Esophagus squamous epithelium (tissue), 5 donors: ENCODE data around the gene CLEC2L. TPM values are rescaled to one million over a fixed set of nuclear protein-coding genes. Genes with fewer than 3 reads are reported as not detected.

Source experiments
- DNase-seq: peaks from one replicate; lab custom pipeline; 2025; lab: John Stamatoyannopoulos, UW
- H3K27ac ChIP-seq, 4 donors: fragments of 200-600 bp; sonication (generic); one replicate each; pipeline ENCODE4 v1.5.1; 2016 to 2019; ENCODE audit warnings: mild to moderate bottlenecking in 1 of 4
- H3K27me3 ChIP-seq, 4 donors: fragments of 200-600 bp; sonication (generic); 1 replicate in 3 of 4; 2 replicates in 1 of 4; pipeline versions ENCODE4 v1.5.1 to v1.6.0; 2017 to 2021; ENCODE audit warnings: antibody characterized with exemption in 1 of 4
- H3K36me3 ChIP-seq, 3 donors: fragments of 200-600 bp; sonication (generic); one replicate each; pipeline ENCODE4 v1.5.1; 2016 to 2019
- H3K4me1 ChIP-seq, 3 donors: fragments of 200-600 bp; sonication (generic); one replicate each; pipeline ENCODE4 v1.5.1; 2017 to 2019
- H3K4me3 ChIP-seq, 4 donors: fragments of 200-600 bp; sonication (generic); 1 replicate in 3 of 4; 2 replicates in 1 of 4; pipeline ENCODE4 v1.5.1; 2016 to 2019; ENCODE audit warnings: mild to moderate bottlenecking in 2 of 4, moderate library complexity in 1 of 4
- H3K9me3 ChIP-seq, 3 donors: fragments of 200-600 bp; sonication (generic); one replicate each; pipeline ENCODE4 v1.5.1; 2016 to 2019
- CTCF ChIP-seq, 6 experiments: fragments of 450-650 bp in 4 of 6; fragments of 200-600 bp in 2 of 6; sonication (generic) in 2 of 6; IDR thresholded peaks; one replicate each; pipeline ENCODE4 v1.5.1; 2016 to 2019; ENCODE audit warnings: antibody characterized with exemption in 6 of 6, mild to moderate bottlenecking in 4 of 6, moderate library complexity in 4 of 6
- POLR2A ChIP-seq, 4 donors: fragments of 450-650 bp; IDR thresholded peaks; one replicate each; pipeline ENCODE4 v1.6.1; 2017; ENCODE audit warnings: antibody characterized with exemption in 4 of 4, mild to moderate bottlenecking in 4 of 4, moderate library complexity in 3 of 4
- WGBS, 2 donors: methylation state at CpG; one replicate each; pipeline ENCODE4 v1.1.5; 2018; 5-methylcytosine and 5-hydroxymethylcytosine counted together
- intact Hi-C: fragments of 100-400 bp; cut with DNase I; formaldehyde crosslinking; loops from one replicate; pipeline ENCODE4 v1.15.0; 2022
- total RNA-seq, 4 donors: library from RNA; depleted of rRNA; stranded (reverse); fragments of >200 nt; gene quantifications; one replicate each; pipeline ENCODE4 v1.1.0, GENCODE V29; 2016
- donor health status: DM: yes; HTN: yes; CAD: no.

Gene CLEC2L
- total RNA-seq, 4 donors from 2014 or later: not detected

- Histone ChIP-seq H3K27ac (no peak overlapping the region), H3K4me1 (peaks cover 18 to 57% (median 20%) of the 10 kb centered on the region in 3 donors), H3K4me3 (peak overlapping the region in 3 of 4 donors; percentile 48 to 70 (median 59)), H3K9me3 (no peaks in the 10 kb centered on the region), H3K27me3 (peaks cover 0 to 58% (median 0%) of the 10 kb centered on the region in 4 donors), H3K36me3 (no peaks in the 10 kb centered on the region)
- DNase-seq: no peak
- 72 to 81% methylated on average over 8 of the region's 8 CpGs for WGBS, 2 donors
- TF ChIP-seq POLR2A (IDR thresholded peaks at IDR 0.05): no peak
- no peak for TF ChIP-seq CTCF (IDR thresholded peaks at IDR 0.05)
- intact Hi-C loops: no loop called here
These were observed 41.4 kb upstream of the CLEC2L start for GRCh38 chr7:139482122-139482521.

DNA sequence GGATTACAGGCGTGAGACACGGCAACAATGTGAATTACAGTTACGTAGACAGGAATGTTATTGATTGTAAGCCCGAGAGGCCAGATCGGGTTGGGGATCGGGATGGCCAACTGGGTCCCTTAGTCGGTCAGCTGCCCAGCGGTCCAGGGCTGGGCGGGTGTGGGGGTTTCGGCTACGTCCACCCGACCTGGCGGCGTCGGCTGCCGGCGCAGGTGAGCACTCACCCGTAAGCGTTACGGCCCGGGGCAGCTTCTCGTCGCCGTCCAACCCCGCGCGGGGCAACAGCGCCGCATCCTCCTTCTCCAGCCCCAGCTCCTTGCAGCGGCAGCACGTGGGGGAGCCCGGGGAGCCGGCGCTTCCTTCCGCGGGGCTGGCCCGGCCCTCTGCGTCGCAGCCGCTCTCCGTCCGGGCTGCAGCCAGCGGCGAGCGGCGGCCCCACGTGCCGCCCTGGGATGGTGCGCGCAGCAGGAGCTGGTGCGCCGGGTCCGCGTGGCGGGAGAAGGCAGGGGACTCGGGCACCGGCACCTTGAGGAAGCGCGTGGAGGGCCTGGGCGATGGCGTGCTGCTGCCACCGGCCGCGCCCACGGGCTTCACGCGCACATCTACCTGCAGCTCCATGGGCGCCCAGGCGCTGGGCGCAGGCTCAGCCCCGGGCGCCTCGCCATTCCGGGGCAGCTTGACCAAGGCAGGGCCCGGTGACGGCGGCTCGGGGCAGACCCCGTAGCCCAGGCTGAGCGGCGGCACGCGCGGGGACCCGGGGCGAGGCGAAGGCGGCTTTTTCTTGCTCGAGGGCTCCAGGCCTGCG lies 40.6 kb upstream of the CLEC2L start:
- no peak for DNase-seq
- Histone ChIP-seq H3K27me3 (peaks cover 0 to 65% (median 0%) of the 10 kb centered on the region in 4 donors), H3K4me1 (peaks cover 18 to 57% (median 20%) of the 10 kb centered on the region in 3 donors), H3K4me3 (peak overlapping the region; percentile 48 to 70 (median 54)), H3K9me3 (no peaks in the 10 kb centered on the region), H3K27ac (peak overlapping the region in 3 of 4 donors; percentile 65 to 83 (median 81)), H3K36me3 (no peaks in the 10 kb centered on the region)
- intact Hi-C loops: no loop called here
- 6 to 17% methylated on average over 1 to 7 of the region's 90 CpGs for WGBS, 2 donors
- no peak for TF ChIP-seq CTCF (IDR thresholded peaks at IDR 0.05)
- TF ChIP-seq POLR2A (IDR thresholded peaks at IDR 0.05): no peak

- peaks cover 0 to 43% (median 0%) of the 10 kb centered on the region in 4 donors for H3K27me3 ChIP-seq
These were observed 36.0 kb upstream of the CLEC2L start for GRCh38 chr7:139487366-139488080.

GRCh38 chr7:139488810-139489209 lies 34.7 kb upstream of the CLEC2L start:
- no peak overlapping the region for H3K27ac ChIP-seq
- H3K4me1 ChIP-seq: peaks cover 2 to 22% (median 6%) of the 10 kb centered on the region in 3 donors
- 100% methylated on average over 1 to 2 of the region's 4 CpGs for WGBS, 2 donors
- intact Hi-C loops: no loop called here
- no peaks in the 10 kb centered on the region for H3K36me3 ChIP-seq
- no peak for TF ChIP-seq POLR2A (IDR thresholded peaks at IDR 0.05)
- no peak for DNase-seq
- no peak overlapping the region for H3K4me3 ChIP-seq
- peaks cover 0 to 30% (median 0%) of the 10 kb centered on the region in 4 donors for H3K27me3 ChIP-seq
- H3K9me3 ChIP-seq: peaks cover 0 to 9% (median 0%) of the 10 kb centered on the region in 3 donors

More at GRCh38 chr7:139487366-139488080, 36.0 kb upstream of the CLEC2L start:
- H3K27ac ChIP-seq: no peak overlapping the region
- H3K4me1 ChIP-seq: peaks cover 14 to 35% (median 15%) of the 10 kb centered on the region in 3 donors
- intact Hi-C loops: no loop called here
- peaks cover 0 to 8% (median 0%) of the 10 kb centered on the region in 3 donors for H3K9me3 ChIP-seq
- 74 to 82% methylated on average over 5 of the region's 5 CpGs for WGBS, 2 donors
- DNase-seq: no peak
- no peaks in the 10 kb centered on the region for H3K36me3 ChIP-seq
- no peak overlapping the region for H3K4me3 ChIP-seq
- no peak for TF ChIP-seq POLR2A (IDR thresholded peaks at IDR 0.05)
- TF ChIP-seq CTCF (IDR thresholded peaks at IDR 0.05): no peak

- Histone ChIP-seq H3K9me3 (peaks cover 0 to 9% (median 0%) of the 10 kb centered on the region in 3 donors), H3K27ac (no peak overlapping the region), H3K4me1 (peaks cover 0 to 10% (median 0%) of the 10 kb centered on the region in 3 donors), H3K36me3 (no peaks in the 10 kb centered on the region), H3K4me3 (no peak overlapping the region), H3K27me3 (peaks cover 0 to 19% (median 0%) of the 10 kb centered on the region in 4 donors)
- WGBS, 2 donors: 57 to 60% methylated on average over 3 to 5 of the region's 5 CpGs
- no peak for DNase-seq
- intact Hi-C loops: no loop called here
- TF ChIP-seq POLR2A (IDR thresholded peaks at IDR 0.05) (no peak), CTCF (IDR thresholded peaks at IDR 0.05) (no peak)
These were observed 33.4 kb upstream of the CLEC2L start for GRCh38 chr7:139490130-139490529.
